ENCODE results near the gene FRRS1.

DNA sequence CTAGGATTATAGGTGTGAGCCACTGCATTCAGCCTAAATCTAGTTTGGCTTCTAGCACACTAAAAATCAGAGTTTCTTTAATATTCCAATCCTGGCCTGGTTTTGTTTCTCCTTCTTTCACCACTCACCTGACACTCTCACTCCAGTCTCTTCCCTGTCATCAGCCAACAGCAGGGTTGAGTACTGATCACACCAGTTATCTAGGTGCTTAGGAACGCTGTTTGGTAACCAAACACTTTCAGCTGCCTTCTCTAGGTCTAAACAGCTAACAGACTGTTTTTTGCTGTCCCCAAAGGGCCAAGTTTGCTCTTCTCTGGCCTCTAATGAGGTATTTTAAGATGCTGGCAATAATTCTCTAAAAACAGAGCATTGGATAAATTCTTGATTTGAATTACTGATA is 17.7 kb upstream of the FRRS1 start:
- TF ChIP-seq ZNF792 (tag by site-specific recombination; IDR thresholded peaks at IDR 0.05) (no peak), YY1 (tag by site-specific recombination; IDR thresholded peaks at IDR 0.05) (no peak), SP2 (tag by site-specific recombination; IDR thresholded peaks at IDR 0.05) (no peak), YY2 (tag by site-specific recombination; IDR thresholded peaks at IDR 0.05) (no peak)
- TF ChIP-seq, protein P1, sequence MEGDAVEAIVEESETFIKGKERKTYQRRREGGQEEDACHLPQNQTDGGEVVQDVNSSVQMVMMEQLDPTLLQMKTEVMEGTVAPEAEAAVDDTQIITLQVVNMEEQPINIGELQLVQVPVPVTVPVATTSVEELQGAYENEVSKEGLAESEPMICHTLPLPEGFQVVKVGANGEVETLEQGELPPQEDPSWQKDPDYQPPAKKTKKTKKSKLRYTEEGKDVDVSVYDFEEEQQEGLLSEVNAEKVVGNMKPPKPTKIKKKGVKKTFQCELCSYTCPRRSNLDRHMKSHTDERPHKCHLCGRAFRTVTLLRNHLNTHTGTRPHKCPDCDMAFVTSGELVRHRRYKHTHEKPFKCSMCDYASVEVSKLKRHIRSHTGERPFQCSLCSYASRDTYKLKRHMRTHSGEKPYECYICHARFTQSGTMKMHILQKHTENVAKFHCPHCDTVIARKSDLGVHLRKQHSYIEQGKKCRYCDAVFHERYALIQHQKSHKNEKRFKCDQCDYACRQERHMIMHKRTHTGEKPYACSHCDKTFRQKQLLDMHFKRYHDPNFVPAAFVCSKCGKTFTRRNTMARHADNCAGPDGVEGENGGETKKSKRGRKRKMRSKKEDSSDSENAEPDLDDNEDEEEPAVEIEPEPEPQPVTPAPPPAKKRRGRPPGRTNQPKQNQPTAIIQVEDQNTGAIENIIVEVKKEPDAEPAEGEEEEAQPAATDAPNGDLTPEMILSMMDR (tag by site-specific recombination; IDR thresholded peaks at IDR 0.05), result no peak
- TF ChIP-seq, protein P2, sequence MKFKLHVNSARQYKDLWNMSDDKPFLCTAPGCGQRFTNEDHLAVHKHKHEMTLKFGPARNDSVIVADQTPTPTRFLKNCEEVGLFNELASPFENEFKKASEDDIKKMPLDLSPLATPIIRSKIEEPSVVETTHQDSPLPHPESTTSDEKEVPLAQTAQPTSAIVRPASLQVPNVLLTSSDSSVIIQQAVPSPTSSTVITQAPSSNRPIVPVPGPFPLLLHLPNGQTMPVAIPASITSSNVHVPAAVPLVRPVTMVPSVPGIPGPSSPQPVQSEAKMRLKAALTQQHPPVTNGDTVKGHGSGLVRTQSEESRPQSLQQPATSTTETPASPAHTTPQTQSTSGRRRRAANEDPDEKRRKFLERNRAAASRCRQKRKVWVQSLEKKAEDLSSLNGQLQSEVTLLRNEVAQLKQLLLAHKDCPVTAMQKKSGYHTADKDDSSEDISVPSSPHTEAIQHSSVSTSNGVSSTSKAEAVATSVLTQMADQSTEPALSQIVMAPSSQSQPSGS (tag by site-specific recombination; IDR thresholded peaks at IDR 0.05; ENCODE audit: low read depth), result no peak
- TF ChIP-seq, protein P3, sequence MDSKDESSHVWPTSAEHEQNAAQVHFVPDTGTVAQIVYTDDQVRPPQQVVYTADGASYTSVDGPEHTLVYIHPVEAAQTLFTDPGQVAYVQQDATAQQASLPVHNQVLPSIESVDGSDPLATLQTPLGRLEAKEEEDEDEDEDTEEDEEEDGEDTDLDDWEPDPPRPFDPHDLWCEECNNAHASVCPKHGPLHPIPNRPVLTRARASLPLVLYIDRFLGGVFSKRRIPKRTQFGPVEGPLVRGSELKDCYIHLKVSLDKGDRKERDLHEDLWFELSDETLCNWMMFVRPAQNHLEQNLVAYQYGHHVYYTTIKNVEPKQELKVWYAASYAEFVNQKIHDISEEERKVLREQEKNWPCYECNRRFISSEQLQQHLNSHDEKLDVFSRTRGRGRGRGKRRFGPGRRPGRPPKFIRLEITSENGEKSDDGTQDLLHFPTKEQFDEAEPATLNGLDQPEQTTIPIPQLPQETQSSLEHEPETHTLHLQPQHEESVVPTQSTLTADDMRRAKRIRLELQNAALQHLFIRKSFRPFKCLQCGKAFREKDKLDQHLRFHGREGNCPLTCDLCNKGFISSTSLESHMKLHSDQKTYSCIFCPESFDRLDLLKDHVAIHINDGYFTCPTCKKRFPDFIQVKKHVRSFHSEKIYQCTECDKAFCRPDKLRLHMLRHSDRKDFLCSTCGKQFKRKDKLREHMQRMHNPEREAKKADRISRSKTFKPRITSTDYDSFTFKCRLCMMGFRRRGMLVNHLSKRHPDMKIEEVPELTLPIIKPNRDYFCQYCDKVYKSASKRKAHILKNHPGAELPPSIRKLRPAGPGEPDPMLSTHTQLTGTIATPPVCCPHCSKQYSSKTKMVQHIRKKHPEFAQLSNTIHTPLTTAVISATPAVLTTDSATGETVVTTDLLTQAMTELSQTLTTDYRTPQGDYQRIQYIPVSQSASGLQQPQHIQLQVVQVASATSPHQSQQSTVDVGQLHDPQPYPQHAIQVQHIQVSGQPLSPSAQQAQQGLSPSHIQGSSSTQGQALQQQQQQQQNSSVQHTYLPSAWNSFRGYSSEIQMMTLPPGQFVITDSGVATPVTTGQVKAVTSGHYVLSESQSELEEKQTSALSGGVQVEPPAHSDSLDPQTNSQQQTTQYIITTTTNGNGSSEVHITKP (tag by site-specific recombination; IDR thresholded peaks at IDR 0.05), result no peak

All from HEK293 (cell line).